ENCODE results near the gene KIF5A.

DNA sequence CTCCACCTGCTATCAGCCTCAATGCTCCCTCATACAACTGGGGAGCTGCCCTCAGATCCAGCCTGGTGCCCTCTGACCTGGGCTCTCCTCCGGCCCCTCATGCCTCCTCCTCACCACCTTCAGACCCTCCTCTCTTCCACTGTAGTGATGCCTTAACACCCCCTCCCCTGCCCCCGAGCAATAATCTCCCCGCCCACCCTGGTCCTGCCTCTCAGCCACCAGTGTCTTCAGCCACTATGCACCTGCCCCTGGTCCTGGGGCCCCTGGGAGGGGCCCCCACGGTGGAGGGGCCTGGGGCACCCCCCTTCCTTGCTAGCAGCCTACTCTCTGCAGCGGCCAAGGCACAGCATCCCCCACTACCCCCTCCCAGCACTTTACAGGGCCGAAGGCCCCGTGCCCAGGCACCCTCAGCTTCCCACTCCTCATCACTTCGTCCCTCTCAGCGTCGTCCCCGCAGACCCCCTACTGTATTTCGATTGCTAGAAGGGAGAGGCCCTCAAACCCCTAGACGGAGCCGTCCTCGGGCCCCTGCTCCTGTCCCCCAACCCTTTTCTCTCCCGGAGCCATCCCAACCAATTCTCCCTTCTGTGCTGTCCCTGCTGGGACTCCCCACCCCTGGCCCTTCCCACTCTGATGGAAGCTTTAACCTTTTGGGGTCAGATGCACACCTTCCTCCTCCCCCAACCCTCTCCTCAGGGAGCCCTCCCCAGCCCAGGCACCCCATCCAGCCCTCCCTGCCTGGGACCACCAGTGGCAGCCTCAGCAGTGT lies 24.0 kb upstream of the KIF5A start:
- TF ChIP-seq, protein P1, sequence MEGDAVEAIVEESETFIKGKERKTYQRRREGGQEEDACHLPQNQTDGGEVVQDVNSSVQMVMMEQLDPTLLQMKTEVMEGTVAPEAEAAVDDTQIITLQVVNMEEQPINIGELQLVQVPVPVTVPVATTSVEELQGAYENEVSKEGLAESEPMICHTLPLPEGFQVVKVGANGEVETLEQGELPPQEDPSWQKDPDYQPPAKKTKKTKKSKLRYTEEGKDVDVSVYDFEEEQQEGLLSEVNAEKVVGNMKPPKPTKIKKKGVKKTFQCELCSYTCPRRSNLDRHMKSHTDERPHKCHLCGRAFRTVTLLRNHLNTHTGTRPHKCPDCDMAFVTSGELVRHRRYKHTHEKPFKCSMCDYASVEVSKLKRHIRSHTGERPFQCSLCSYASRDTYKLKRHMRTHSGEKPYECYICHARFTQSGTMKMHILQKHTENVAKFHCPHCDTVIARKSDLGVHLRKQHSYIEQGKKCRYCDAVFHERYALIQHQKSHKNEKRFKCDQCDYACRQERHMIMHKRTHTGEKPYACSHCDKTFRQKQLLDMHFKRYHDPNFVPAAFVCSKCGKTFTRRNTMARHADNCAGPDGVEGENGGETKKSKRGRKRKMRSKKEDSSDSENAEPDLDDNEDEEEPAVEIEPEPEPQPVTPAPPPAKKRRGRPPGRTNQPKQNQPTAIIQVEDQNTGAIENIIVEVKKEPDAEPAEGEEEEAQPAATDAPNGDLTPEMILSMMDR (IDR thresholded peaks at IDR 0.05): no peak
- TF ChIP-seq ZFX (IDR thresholded peaks at IDR 0.05; ENCODE audit: borderline replicate concordance): no peak

All from 22Rv1 (cell line).